Astrocyte (in vitro differentiated cells and primary cell): ENCODE results near the gene UNC5A.

Experiments
- CTCF ChIP-seq: IDR thresholded peaks from 2 replicates; pipeline ENCODE4 v1.5.1; 2011; ENCODE audit warnings: low read depth, mild to moderate bottlenecking, inconsistent platforms, low read length, moderate library complexity; ENCODE audit not compliant: insufficient read depth
- EZH2 ChIP-seq: IDR thresholded peaks from 2 replicates; pipeline ENCODE4 v1.6.1; 2012; ENCODE audit warnings: mild to moderate bottlenecking, low read length, inconsistent platforms; ENCODE audit not compliant: insufficient read depth

GRCh38 chr5:176861276-176861675 is 50.9 kb downstream of the UNC5A start:
- TF ChIP-seq CTCF (no peak), EZH2 (no peak)
